Panc1 (cell line): Measurements from ENCODE around the gene UPF2. TPM values are rescaled to one million over a fixed set of nuclear protein-coding genes. Genes with fewer than 3 reads are reported as not detected.

ENCODE experiments used
- ATAC-seq: fragments of 200-7000 bp; cut with Tn5 transposase; 2 replicates; pipeline ENCODE4 v1.9.1; 2020; ENCODE audit warnings: mild to moderate bottlenecking, moderate library complexity
- BruUV-seq: library from RNA; stranded (reverse); fragments of 400-500 nt; replicated peaks from 2 replicates; lab custom pipeline; 2021; lab: Mats Ljungman, UMichigan
- CTCF ChIA-PET: fragments of 300-600 bp; sonication (Branson Sonifier 250); formaldehyde crosslinking; loops from one replicate; lab custom pipeline; 2022; ENCODE audit warnings: antibody characterized with exemption; lab: Charles Lee
- POLR2A ChIA-PET: fragments of 300-600 bp; sonication (Branson Sonifier 250); formaldehyde crosslinking; loops from one replicate; lab custom pipeline; 2022; ENCODE audit warnings: antibody characterized with exemption; lab: Charles Lee
- DNase-seq: peaks from one replicate; pipeline ENCODE4 v3.0.0-alpha.2; 2010; ENCODE audit warnings: low read depth, low spot score
- H3K27ac ChIP-seq: 2 replicates; pipeline ENCODE4 v1.5.1; 2011; ENCODE audit warnings: mild to moderate bottlenecking, low read length, inconsistent platforms
- H3K27me3 ChIP-seq: fragments of 200-500 bp; sonication (Bioruptor generic); 2 replicates; pipeline ENCODE4 v1.6.0; 2014; ENCODE audit warnings: low read length, inconsistent platforms; ENCODE audit not compliant: control insufficient read depth, insufficient read depth
- H3K36me3 ChIP-seq: fragments of 200-500 bp; sonication (Bioruptor generic); 2 replicates; pipeline ENCODE4 v1.5.1; 2014; ENCODE audit warnings: inconsistent platforms, mild to moderate bottlenecking, low read length, moderate library complexity; ENCODE audit not compliant: control insufficient read depth, insufficient read depth
- H3K4me1 ChIP-seq: 2 replicates; pipeline ENCODE4 v1.5.1; 2011; ENCODE audit warnings: inconsistent platforms, mild to moderate bottlenecking, low read length, moderate library complexity; ENCODE audit not compliant: control insufficient read depth, insufficient read depth
- H3K4me3 ChIP-seq, 2 experiments: 2 replicates each; pipeline ENCODE4 v1.5.1; 2011 to 2012; ENCODE audit warnings: low read depth in 2 of 2, low read length in 2 of 2, mild to moderate bottlenecking in 2 of 2, inconsistent platforms in 1 of 2, moderate library complexity in 1 of 2
- H3K9me3 ChIP-seq: fragments of 200-500 bp; sonication (Bioruptor generic); 2 replicates; pipeline ENCODE4 v1.5.1; 2014; ENCODE audit warnings: low read depth, mild to moderate bottlenecking, inconsistent platforms, low read length, moderate library complexity; ENCODE audit not compliant: control insufficient read depth, insufficient read depth
- CTCF ChIP-seq: fragments of 450-650 bp; IDR thresholded peaks from 2 replicates; pipeline ENCODE4 v1.5.1; 2017; ENCODE audit warnings: mild to moderate bottlenecking
- POLR2AphosphoS5 ChIP-seq: IDR thresholded peaks from 2 replicates; pipeline ENCODE4 v1.6.1; 2012; ENCODE audit warnings: mild to moderate bottlenecking, low read depth, low read length, moderate library complexity
- SIN3A ChIP-seq: IDR thresholded peaks from 2 replicates; pipeline ENCODE4 v1.6.1; 2012; ENCODE audit warnings: low read depth, mild to moderate bottlenecking, low read length, moderate library complexity, borderline replicate concordance; ENCODE audit not compliant: insufficient read depth
- TCF7L2 ChIP-seq: IDR thresholded peaks from 2 replicates; pipeline ENCODE4 v1.6.1; 2011; ENCODE audit warnings: mild to moderate bottlenecking, low read depth, low read length, inconsistent platforms
- in situ Hi-C: cut with HindIII; loops from 2 replicates; pipeline ENCODE4 v1.10.0; 2016; ENCODE audit warnings: low sequenced_read_pairs, low pct_unique_long_range_greater_than_20kb
- intact Hi-C: fragments of 100-400 bp; cut with micrococcal nuclease; formaldehyde crosslinking; loops from one replicate; pipeline ENCODE4 v1.10.0; 2022; ENCODE audit not compliant: unreplicated experiment
- total RNA-seq: library from RNA; stranded (reverse); gene quantifications from one replicate; pipeline ENCODE4 v1.2.1, GENCODE V29; 2021; ENCODE audit not compliant: unreplicated experiment
- TF ChIP-seq, protein P1 (sequence below), 2 experiments: IDR thresholded peaks; 2 replicates each; pipeline ENCODE4 v1.6.1; 2011 to 2012; ENCODE audit warnings: low read depth in 2 of 2, control low read depth in 1 of 2, low read length in 1 of 2, mild to moderate bottlenecking in 1 of 2, moderate library complexity in 1 of 2; ENCODE audit not compliant: insufficient read depth in 1 of 2

Gene UPF2
- total RNA-seq, 1 experiment from 2014 or later, result 19.1 TPM

GRCh38 chr10:11907914-11908313 is 134.7 kb downstream of the UPF2 start:
- DNase-seq (no peak), ATAC-seq (no peak)
- in situ Hi-C loops, result no loop called here
- H3K27ac ChIP-seq, result no peak overlapping the region
- intact Hi-C loops, result no loop called here
- no peaks in the 10 kb centered on the region for H3K36me3 ChIP-seq
- TF ChIP-seq, protein P1, sequence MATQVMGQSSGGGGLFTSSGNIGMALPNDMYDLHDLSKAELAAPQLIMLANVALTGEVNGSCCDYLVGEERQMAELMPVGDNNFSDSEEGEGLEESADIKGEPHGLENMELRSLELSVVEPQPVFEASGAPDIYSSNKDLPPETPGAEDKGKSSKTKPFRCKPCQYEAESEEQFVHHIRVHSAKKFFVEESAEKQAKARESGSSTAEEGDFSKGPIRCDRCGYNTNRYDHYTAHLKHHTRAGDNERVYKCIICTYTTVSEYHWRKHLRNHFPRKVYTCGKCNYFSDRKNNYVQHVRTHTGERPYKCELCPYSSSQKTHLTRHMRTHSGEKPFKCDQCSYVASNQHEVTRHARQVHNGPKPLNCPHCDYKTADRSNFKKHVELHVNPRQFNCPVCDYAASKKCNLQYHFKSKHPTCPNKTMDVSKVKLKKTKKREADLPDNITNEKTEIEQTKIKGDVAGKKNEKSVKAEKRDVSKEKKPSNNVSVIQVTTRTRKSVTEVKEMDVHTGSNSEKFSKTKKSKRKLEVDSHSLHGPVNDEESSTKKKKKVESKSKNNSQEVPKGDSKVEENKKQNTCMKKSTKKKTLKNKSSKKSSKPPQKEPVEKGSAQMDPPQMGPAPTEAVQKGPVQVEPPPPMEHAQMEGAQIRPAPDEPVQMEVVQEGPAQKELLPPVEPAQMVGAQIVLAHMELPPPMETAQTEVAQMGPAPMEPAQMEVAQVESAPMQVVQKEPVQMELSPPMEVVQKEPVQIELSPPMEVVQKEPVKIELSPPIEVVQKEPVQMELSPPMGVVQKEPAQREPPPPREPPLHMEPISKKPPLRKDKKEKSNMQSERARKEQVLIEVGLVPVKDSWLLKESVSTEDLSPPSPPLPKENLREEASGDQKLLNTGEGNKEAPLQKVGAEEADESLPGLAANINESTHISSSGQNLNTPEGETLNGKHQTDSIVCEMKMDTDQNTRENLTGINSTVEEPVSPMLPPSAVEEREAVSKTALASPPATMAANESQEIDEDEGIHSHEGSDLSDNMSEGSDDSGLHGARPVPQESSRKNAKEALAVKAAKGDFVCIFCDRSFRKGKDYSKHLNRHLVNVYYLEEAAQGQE (IDR thresholded peaks at IDR 0.05; ENCODE audit: insufficient read depth in 1 of 2, low read depth in 2 of 2, low read length in 1 of 2), result no peak
- no peak for TF ChIP-seq SIN3A
- H3K4me1 ChIP-seq, result no peaks in the 10 kb centered on the region
- ChIA-PET POLR2A (no interaction called here), CTCF (no interaction called here)
- H3K27me3 ChIP-seq, result no peaks in the 10 kb centered on the region
- H3K9me3 ChIP-seq, result no peaks in the 10 kb centered on the region
- no peak overlapping the region for H3K4me3 ChIP-seq
- BruUV-seq, result no TSS peak

DNA sequence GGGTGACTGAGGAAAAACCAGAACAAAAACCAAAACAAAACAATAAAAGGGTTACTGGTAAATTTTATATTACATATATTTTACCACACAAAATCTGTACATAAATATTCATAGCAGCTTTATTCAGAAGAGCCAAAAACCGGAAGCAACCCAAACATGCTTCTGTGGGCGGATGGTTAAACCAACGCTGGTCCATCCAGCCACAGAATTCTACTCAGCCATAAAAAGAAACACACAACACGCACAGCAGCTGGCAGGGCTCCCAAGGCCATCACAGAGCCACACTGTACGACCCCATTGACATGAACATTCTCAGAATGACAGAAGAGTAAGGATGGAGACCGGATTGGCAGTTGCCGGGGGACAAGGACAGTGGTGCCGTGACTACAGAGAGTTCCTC is 135.9 kb downstream of the UPF2 start:
- no peak for ATAC-seq
- POLR2A ChIA-PET, result no interaction called here
- in situ Hi-C loops, result no loop called here

More for the DNA sequence above, 135.9 kb downstream of the UPF2 start:
- CTCF ChIA-PET, result no interaction called here
- Histone ChIP-seq H3K4me1 (no peaks in the 10 kb centered on the region), H3K27me3 (no peaks in the 10 kb centered on the region), H3K4me3 (no peak overlapping the region), H3K27ac (no peak overlapping the region), H3K9me3 (no peaks in the 10 kb centered on the region), H3K36me3 (no peaks in the 10 kb centered on the region)
- TF ChIP-seq, protein P1 (IDR thresholded peaks at IDR 0.05; ENCODE audit: insufficient read depth in 1 of 2, low read depth in 2 of 2, low read length in 1 of 2), result no peak
- no peak for TF ChIP-seq POLR2AphosphoS5
- TF ChIP-seq TCF7L2, result no peak
- no peak for TF ChIP-seq CTCF
- TF ChIP-seq SIN3A, result no peak
- no TSS peak for BruUV-seq
- intact Hi-C loops, result no loop called here
- no peak for DNase-seq
